HepG2 (cell line): ENCODE results near the gene ACTR10. TPM values are rescaled to one million over a fixed set of nuclear protein-coding genes. Genes with fewer than 3 reads are reported as not detected.

ENCODE experiments used
- ATAC-seq: fragments of 200-7000 bp; cut with Tn5 transposase; 3 replicates; pipeline ENCODE4 v1.9.1; 2020; ENCODE audit warnings: mild to moderate bottlenecking, moderate library complexity
- BruUV-seq: library from RNA; stranded (reverse); fragments of 400-500 nt; replicated peaks from 2 replicates; lab custom pipeline; 2021; lab: Mats Ljungman, UMichigan
- CTCF ChIA-PET: fragments of 300-600 bp; formaldehyde crosslinking; extraction: SDS; loops from one replicate; lab custom pipeline; 2021; ENCODE audit warnings: low total read pairs, inconsistent platforms, low intra/inter-chr PET ratio; lab: Yijun Ruan, JAX
- POLR2A ChIA-PET: fragments of 350-600 bp; sonication (Branson Sonifier 250); formaldehyde crosslinking; loops from one replicate; lab custom pipeline; 2020; ENCODE audit warnings: antibody characterized with exemption, inconsistent platforms; lab: Yijun Ruan, JAX
- DNase-seq: peaks from one replicate; pipeline ENCODE4 v3.0.0-alpha.2; 2015; ENCODE audit warnings: low spot score
- FAIRE-seq: peaks from 3 replicates; lab custom pipeline; 2011; peaks lifted over from hg19 to GRCh38; lab: Jason Lieb, UNC
- H2AFZ ChIP-seq: one replicate; pipeline ENCODE4 v1.6.1; 2011; ENCODE audit warnings: low read length, inconsistent platforms
- H3K27ac ChIP-seq: fragments of 300-600 bp; 3 replicates; pipeline ENCODE4 v1.8.0; 2011; ENCODE audit warnings: mixed run types, mild to moderate bottlenecking, mixed read lengths, low read length, inconsistent platforms; ENCODE audit not compliant: insufficient read depth; ENCODE audit errors: extremely low read length
- H3K27me3 ChIP-seq, 2 experiments: fragments of 200-600 bp in 1 of 2; 2 replicates in 1 of 2; 3 replicates in 1 of 2; pipeline versions ENCODE4 v1.6.0 to v1.8.0; 2011; ENCODE audit warnings: low read length in 2 of 2, mild to moderate bottlenecking in 2 of 2, moderate library complexity in 2 of 2, inconsistent platforms in 1 of 2; ENCODE audit not compliant: insufficient read depth in 2 of 2, control insufficient read depth in 1 of 2
- H3K36me3 ChIP-seq, 2 experiments: fragments of 200-600 bp in 1 of 2; replicated peaks in 1 of 2; 2 replicates in 1 of 2; 3 replicates in 1 of 2; pipeline versions ENCODE4 v1.5.1 to v1.8.0; 2011; ENCODE audit warnings: low read length in 2 of 2, inconsistent platforms in 1 of 2; ENCODE audit not compliant: insufficient read depth in 2 of 2, control insufficient read depth in 1 of 2
- H3K4me1 ChIP-seq: 2 replicates; pipeline ENCODE4 v1.5.1; 2012; ENCODE audit warnings: low read length, inconsistent platforms; ENCODE audit not compliant: insufficient read depth
- H3K4me2 ChIP-seq: 2 replicates; pipeline ENCODE4 v1.6.0; 2011; ENCODE audit warnings: low read depth, low read length, inconsistent platforms
- H3K4me3 ChIP-seq, 3 experiments: fragments of 200-600 bp in 1 of 3; sonication (generic), shearing (Covaris generic) in 1 of 3; replicated peaks in 1 of 3; 2 replicates each; pipeline ENCODE4 v1.5.1; 2011 to 2016; ENCODE audit warnings: low read length in 3 of 3, inconsistent platforms in 2 of 3, low read depth in 2 of 3, mild to moderate bottlenecking in 2 of 3, control low read depth in 1 of 3, mixed read lengths in 1 of 3; ENCODE audit not compliant: insufficient read depth in 1 of 3
- H3K79me2 ChIP-seq: one replicate; pipeline ENCODE4 v1.6.1; 2011; ENCODE audit warnings: low read length, inconsistent platforms; ENCODE audit not compliant: insufficient read depth
- H3K9ac ChIP-seq: 2 replicates; pipeline ENCODE4 v1.6.0; 2011; ENCODE audit warnings: mild to moderate bottlenecking, low read depth, low read length, inconsistent platforms; ENCODE audit not compliant: insufficient read depth
- H3K9me3 ChIP-seq: 2 replicates; pipeline ENCODE4 v1.5.1; 2012; ENCODE audit warnings: mild to moderate bottlenecking, low read length
- H4K20me1 ChIP-seq: 2 replicates; pipeline ENCODE4 v1.6.0; 2011; ENCODE audit warnings: inconsistent platforms, mild to moderate bottlenecking, low read length, moderate library complexity; ENCODE audit not compliant: insufficient read depth
- ELK4 ChIP-seq: sonication (generic); formaldehyde crosslinking; IDR thresholded peaks from 2 replicates; pipeline ENCODE4 v1.9.0; 2021; ENCODE audit warnings: missing genetic modification reagents, borderline replicate concordance
- ETV5 ChIP-seq: IDR thresholded peaks from 2 replicates; pipeline ENCODE4 v1.6.1; 2018; ENCODE audit warnings: missing biosample characterization, missing genetic modification reagents, inconsistent platforms, borderline replicate concordance
- HHEX ChIP-seq: IDR thresholded peaks from 2 replicates; pipeline ENCODE4 v1.6.1; 2016; ENCODE audit warnings: control low read depth
- SPEN ChIP-seq: sonication (generic); formaldehyde crosslinking; IDR thresholded peaks from 2 replicates; pipeline ENCODE4 v1.5.1; 2020; ENCODE audit warnings: low read depth, mild to moderate bottlenecking, missing genetic modification reagents
- TEAD3 ChIP-seq: optimal IDR thresholded peaks from 2 replicates; pipeline ENCODE3; 2016; ENCODE audit warnings: borderline replicate concordance
- ZNF331 ChIP-seq: sonication (generic); formaldehyde crosslinking; IDR thresholded peaks from 2 replicates; pipeline ENCODE4 v1.4.0; 2020; ENCODE audit warnings: missing genetic modification reagents
- ZNF414 ChIP-seq: sonication (generic); formaldehyde crosslinking; IDR thresholded peaks from 2 replicates; pipeline ENCODE4 v1.5.0; 2020; ENCODE audit warnings: missing genetic modification reagents
- ZNF678 ChIP-seq: sonication (generic); formaldehyde crosslinking; IDR thresholded peaks from 2 replicates; pipeline ENCODE4 v1.4.0; 2020; ENCODE audit warnings: mild to moderate bottlenecking, missing genetic modification reagents
- WGBS: methylation state at CpG from one replicate; pipeline ENCODE4 v1.1.6; 2017; ENCODE audit warnings: low lambda C conversion rate; 5-methylcytosine and 5-hydroxymethylcytosine counted together
- in situ Hi-C: cut with HindIII; loops from 2 replicates; pipeline ENCODE4 v1.10.0; 2017; ENCODE audit warnings: low pct_unique_long_range_greater_than_20kb; ENCODE audit not compliant: extremely low pct_ligation_motif_present
- intact Hi-C: fragments of 100-400 bp; cut with micrococcal nuclease; formaldehyde crosslinking; loops from one replicate; pipeline ENCODE4 v1.10.0; 2022; ENCODE audit not compliant: unreplicated experiment
- polyA plus RNA-seq, 8 experiments: library from polyadenylated mRNA; depleted of rRNA in 3 of 8; stranded (reverse) in 7 of 8; unstranded in 1 of 8; fragments of >200 nt; fragmentation: Illumina TruSeq in 4 of 8; extraction: Trizol in 4 of 8; gene quantifications; 2 replicates each; pipeline versions ENCODE4 v1.2.1 to v1.2.3, GENCODE V29; 2011 to 2016; ENCODE audit warnings: low read depth in 4 of 8, missing spikeins in 1 of 8, mixed read lengths in 1 of 8; ENCODE audit not compliant: insufficient read depth in 1 of 8
- total RNA-seq, 5 experiments: library from RNA; depleted of rRNA; stranded (reverse); fragments of >200 nt; fragmentation: Illumina TruSeq; extraction: Trizol; gene quantifications; 2 replicates each; pipeline ENCODE4 v1.2.3, GENCODE V29; 2016; ENCODE audit warnings: low read depth in 1 of 5

Gene ACTR10
- total and polyA plus RNA-seq, 2 of the 13 experiments (the other 11 are each of a cell fraction or from before 2014, with no cell fraction given) = 30.0 to 41.3 TPM

- Histone ChIP-seq H3K4me1 (peaks cover 21% of the 10 kb centered on the region), H3K9ac (no peak overlapping the region), H3K79me2 (no peaks in the 10 kb centered on the region), H3K4me2 (no peak overlapping the region), H3K27me3 (no peaks in the 10 kb centered on the region; a peak in 1 of 5 replicates), H3K27ac (no peak overlapping the region), H2AFZ (no peak overlapping the region), H4K20me1 (no peaks in the 10 kb centered on the region), H3K36me3 (no peaks in the 10 kb centered on the region), H3K9me3 (no peaks in the 10 kb centered on the region), H3K4me3 (no peak overlapping the region)
- ChIA-PET POLR2A (no interaction called here), CTCF (no interaction called here)
- no TSS peak for BruUV-seq
- ATAC-seq (no peak), DNase-seq (no peak), FAIRE-seq (no peak)
- intact Hi-C loops = no loop called here
- TF ChIP-seq TEAD3 (CRISPR knock-in tag) (no peak), HHEX (CRISPR knock-in tag) (0 out of 2 replicates have a peak, but pooled peaks have one; percentile 9)
- WGBS = 2% methylated on average over 2 of the region's 2 CpGs
- in situ Hi-C loops = no loop called here
Measured at GRCh38 chr14:58193542-58193941, 6.4 kb upstream of the ACTR10 start.

GRCh38 chr14:58196198-58196597 is 3.8 kb upstream of the ACTR10 start:
- ATAC-seq = no peak
- intact Hi-C loops (no loop called here), in situ Hi-C loops (no loop called here)
- Histone ChIP-seq H3K9me3 (no peaks in the 10 kb centered on the region), H3K27me3 (no peaks in the 10 kb centered on the region; a peak in 2 of 5 replicates), H3K36me3 (no peaks in the 10 kb centered on the region), H3K79me2 (peaks cover 10% of the 10 kb centered on the region), H3K4me3 (no peak overlapping the region)
- FAIRE-seq = no peak
- WGBS = 85% methylated on average over 1 of the region's 1 CpG
- POLR2A ChIA-PET = no interaction called here
- BruUV-seq = no TSS peak
- TF ChIP-seq ZNF414 (CRISPR knock-in tag) (no peak), ELK4 (no peak), SPEN (CRISPR knock-in tag) (no peak), ZNF678 (CRISPR knock-in tag) (no peak), ZNF331 (CRISPR knock-in tag) (no peak), ETV5 (CRISPR knock-in tag) (no peak)
- TF ChIP-seq, all 625 proteins: peak for 0
- DNase-seq = no peak
- Histone ChIP-seq H3K4me2 (no peak overlapping the region), H3K4me1 (peaks cover 30% of the 10 kb centered on the region), H3K27ac (no peak overlapping the region), H2AFZ (no peak overlapping the region), H3K9ac (no peak overlapping the region), H4K20me1 (no peaks in the 10 kb centered on the region)
- CTCF ChIA-PET = no interaction called here
